Measurements from ENCODE around the gene CCM2.

Gene CCM2

DNA sequence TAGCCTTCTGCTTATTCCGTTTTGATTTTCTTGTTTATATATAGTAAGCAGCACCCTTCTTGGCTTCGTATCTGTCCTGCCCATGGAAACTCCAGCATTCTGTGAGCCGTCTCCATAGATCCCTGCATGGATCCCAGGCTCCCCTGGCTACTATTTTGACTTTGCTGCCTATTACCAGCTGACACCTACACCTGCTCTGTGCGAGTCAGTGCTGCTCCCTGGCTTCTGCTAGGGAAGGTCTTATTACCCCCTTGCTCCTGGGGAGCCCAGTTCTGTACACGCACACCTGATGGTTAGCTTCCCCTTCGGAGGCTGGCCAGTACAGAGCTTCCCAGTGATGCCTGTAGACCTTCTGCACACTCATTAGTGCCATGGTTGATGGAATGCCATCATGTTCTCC, 53.4 kb downstream of the CCM2 start:
- Histone ChIP-seq H3K4me1 (ENCODE audit: control insufficient read depth, insufficient read depth, low read length) (peaks cover 12% of the 10 kb centered on the region), H3K36me3 (ENCODE audit: insufficient read depth, low read length) (peaks cover 22% of the 10 kb centered on the region), H3K9me3 (replicated peaks; ENCODE audit: low read length) (no peaks in the 10 kb centered on the region), H3K9ac (ENCODE audit: low read depth, low read length) (no peak overlapping the region), H3K4me3 (ENCODE audit: low read length) (no peak overlapping the region), H3K4me2 (ENCODE audit: low read length) (no peak overlapping the region), H3K27me3 (ENCODE audit: control insufficient read depth, insufficient read depth, low read length) (no peaks in the 10 kb centered on the region)

DNA sequence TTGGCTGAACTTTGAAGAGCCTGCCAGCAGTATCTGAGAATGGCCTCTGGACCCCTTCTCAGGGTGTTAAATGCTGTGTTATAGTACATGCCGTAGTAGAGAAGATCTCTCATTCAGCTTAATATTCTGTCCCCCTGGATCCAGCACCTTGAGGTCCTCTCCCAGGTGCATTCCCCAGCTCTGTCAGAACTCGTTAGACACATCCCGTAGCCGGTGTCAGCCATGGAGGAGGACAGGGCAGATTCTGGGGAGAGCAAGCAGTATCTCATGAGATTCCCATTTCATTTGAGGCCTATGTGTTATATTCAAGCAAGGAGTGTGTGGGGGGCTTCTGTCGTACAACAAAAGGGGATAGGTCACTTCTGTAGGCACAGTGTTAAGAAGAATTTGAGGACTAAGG, 53.9 kb downstream of the CCM2 start:
- no peaks in the 10 kb centered on the region for H3K27me3 ChIP-seq (ENCODE audit: control insufficient read depth, insufficient read depth, low read length)
- H3K4me1 ChIP-seq (ENCODE audit: control insufficient read depth, insufficient read depth, low read length): peaks cover 12% of the 10 kb centered on the region
- peaks cover 22% of the 10 kb centered on the region for H3K36me3 ChIP-seq (ENCODE audit: insufficient read depth, low read length)

GRCh38 chr7:45054442-45054841, 54.4 kb downstream of the CCM2 start:
- peaks cover 12% of the 10 kb centered on the region for H3K4me1 ChIP-seq (ENCODE audit: control insufficient read depth, insufficient read depth, low read length)
- no peaks in the 10 kb centered on the region for H3K27me3 ChIP-seq (ENCODE audit: control insufficient read depth, insufficient read depth, low read length)
- H3K4me3 ChIP-seq (ENCODE audit: low read length): no peak overlapping the region
- H3K9me3 ChIP-seq (replicated peaks; ENCODE audit: low read length): no peaks in the 10 kb centered on the region
- H3K4me2 ChIP-seq (ENCODE audit: low read length): no peak overlapping the region
- peaks cover 18% of the 10 kb centered on the region for H3K36me3 ChIP-seq (ENCODE audit: insufficient read depth, low read length)
- no peak overlapping the region for H3K9ac ChIP-seq (ENCODE audit: low read depth, low read length)

More for the DNA sequence above, 53.9 kb downstream of the CCM2 start:
- Histone ChIP-seq H3K4me3 (ENCODE audit: low read length) (no peak overlapping the region), H3K9ac (ENCODE audit: low read depth, low read length) (no peak overlapping the region), H3K4me2 (ENCODE audit: low read length) (no peak overlapping the region), H3K9me3 (replicated peaks; ENCODE audit: low read length) (no peaks in the 10 kb centered on the region)

DNA sequence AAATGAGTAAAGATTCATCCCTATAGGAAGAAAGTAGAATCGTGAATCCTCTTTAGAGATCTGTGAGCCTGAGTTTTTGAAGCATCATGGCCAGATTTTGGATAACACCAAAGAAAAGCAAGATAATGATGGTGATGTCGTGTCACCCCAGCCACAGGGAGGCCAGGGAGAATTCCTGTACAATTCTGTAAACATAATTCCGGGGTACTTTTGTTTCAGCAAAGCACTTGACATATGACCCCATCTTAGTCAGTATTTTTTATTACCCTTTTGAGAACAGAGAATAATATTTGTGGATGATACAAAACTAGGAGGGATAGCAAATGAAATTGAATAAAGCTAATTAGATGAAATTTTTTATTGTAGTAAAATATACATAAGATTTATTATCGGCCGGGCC, 55.0 kb downstream of the CCM2 start:
- Histone ChIP-seq H3K27me3 (ENCODE audit: control insufficient read depth, insufficient read depth, low read length) (no peaks in the 10 kb centered on the region), H3K4me1 (ENCODE audit: control insufficient read depth, insufficient read depth, low read length) (peaks cover 12% of the 10 kb centered on the region), H3K36me3 (ENCODE audit: insufficient read depth, low read length) (peaks cover 18% of the 10 kb centered on the region), H3K4me3 (ENCODE audit: low read length) (no peak overlapping the region), H3K4me2 (ENCODE audit: low read length) (no peak overlapping the region), H3K9ac (ENCODE audit: low read depth, low read length) (no peak overlapping the region), H3K9me3 (replicated peaks; ENCODE audit: low read length) (no peaks in the 10 kb centered on the region)

- no peaks in the 10 kb centered on the region for H3K9me3 ChIP-seq (replicated peaks; ENCODE audit: low read length)
- H3K36me3 ChIP-seq (ENCODE audit: insufficient read depth, low read length): peaks cover 18% of the 10 kb centered on the region
- H3K4me3 ChIP-seq (ENCODE audit: low read length): no peak overlapping the region
- H3K4me2 ChIP-seq (ENCODE audit: low read length): no peak overlapping the region
- peaks cover 12% of the 10 kb centered on the region for H3K4me1 ChIP-seq (ENCODE audit: control insufficient read depth, insufficient read depth, low read length)
- no peaks in the 10 kb centered on the region for H3K27me3 ChIP-seq (ENCODE audit: control insufficient read depth, insufficient read depth, low read length)
- H3K9ac ChIP-seq (ENCODE audit: low read depth, low read length): no peak overlapping the region
Observed at GRCh38 chr7:45055594-45056219, 55.7 kb downstream of the CCM2 start.

DNA sequence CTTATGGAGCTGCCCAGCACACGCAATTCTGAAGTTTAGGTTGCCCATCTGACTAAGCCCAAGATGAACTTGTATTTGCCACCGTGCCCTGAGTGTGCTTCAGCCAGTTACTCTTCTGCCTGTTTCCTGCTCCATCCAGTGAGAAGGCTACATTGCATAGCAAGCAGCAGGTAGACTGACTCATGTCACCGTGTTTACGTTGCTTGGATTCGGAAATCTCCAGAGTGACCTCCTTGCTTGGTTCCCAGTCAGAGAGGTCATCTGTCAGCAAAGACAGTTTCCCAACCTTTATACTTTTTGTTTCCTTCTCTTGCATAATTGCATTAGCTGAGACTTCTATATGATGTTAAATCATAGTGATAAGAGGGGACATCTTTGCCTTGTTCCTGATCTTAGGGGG, 57.9 kb downstream of the CCM2 start:
- Histone ChIP-seq H3K27me3 (ENCODE audit: control insufficient read depth, insufficient read depth, low read length) (no peaks in the 10 kb centered on the region), H3K4me3 (ENCODE audit: low read length) (no peak overlapping the region), H3K9me3 (replicated peaks; ENCODE audit: low read length) (no peaks in the 10 kb centered on the region), H3K4me1 (ENCODE audit: control insufficient read depth, insufficient read depth, low read length) (peaks cover 12% of the 10 kb centered on the region), H3K9ac (ENCODE audit: low read depth, low read length) (no peak overlapping the region), H3K36me3 (ENCODE audit: insufficient read depth, low read length) (peaks cover 9% of the 10 kb centered on the region), H3K4me2 (ENCODE audit: low read length) (no peak overlapping the region)

GRCh38 chr7:45060295-45060694, 60.3 kb downstream of the CCM2 start:
- H3K9me3 ChIP-seq (replicated peaks; ENCODE audit: low read length): no peaks in the 10 kb centered on the region
- no peak overlapping the region for H3K9ac ChIP-seq (ENCODE audit: low read depth, low read length)
- peaks cover 4% of the 10 kb centered on the region for H3K4me1 ChIP-seq (ENCODE audit: control insufficient read depth, insufficient read depth, low read length)
- H3K27me3 ChIP-seq (ENCODE audit: control insufficient read depth, insufficient read depth, low read length): no peaks in the 10 kb centered on the region
- H3K4me3 ChIP-seq (ENCODE audit: low read length): no peak overlapping the region
- H3K36me3 ChIP-seq (ENCODE audit: insufficient read depth, low read length): peaks cover 18% of the 10 kb centered on the region
- H3K4me2 ChIP-seq (ENCODE audit: low read length): no peak overlapping the region

GRCh38 chr7:45061352-45061751, 61.4 kb downstream of the CCM2 start:
- no peaks in the 10 kb centered on the region for H3K4me1 ChIP-seq (ENCODE audit: control insufficient read depth, insufficient read depth, low read length)

DNA sequence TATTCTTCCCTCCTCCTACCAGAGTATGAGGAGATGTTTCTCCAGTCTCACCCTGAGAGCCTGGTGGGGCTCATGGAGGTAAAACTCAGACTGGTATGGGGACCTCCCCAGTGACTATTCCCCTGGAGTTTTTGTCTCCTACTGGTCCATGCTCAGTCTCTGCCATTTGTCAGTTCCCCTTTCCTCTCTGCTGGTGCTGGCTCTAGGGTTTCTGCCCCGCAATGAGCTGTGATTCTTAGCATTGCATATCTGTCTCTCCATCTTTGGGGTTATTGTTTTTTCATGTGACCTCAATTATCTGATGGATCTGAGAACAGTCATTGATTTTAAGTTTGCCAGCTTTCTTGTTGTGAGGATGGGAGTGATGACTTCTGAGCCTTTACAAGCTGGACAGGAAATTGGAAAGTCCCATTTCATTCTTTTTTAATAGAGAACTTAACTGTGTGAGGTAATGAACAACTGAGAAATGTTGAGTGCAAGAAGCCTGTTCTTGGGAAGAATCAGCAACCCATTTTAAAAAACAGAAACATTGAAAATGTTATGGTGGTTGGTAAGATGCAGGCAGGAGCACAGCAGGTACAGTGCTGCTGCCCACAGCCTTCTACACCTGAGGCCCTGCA, 61.9 kb downstream of the CCM2 start:
- no peaks in the 10 kb centered on the region for H3K9me3 ChIP-seq (replicated peaks; ENCODE audit: low read length)
- H3K4me1 ChIP-seq (ENCODE audit: control insufficient read depth, insufficient read depth, low read length): no peaks in the 10 kb centered on the region
- no peaks in the 10 kb centered on the region for H3K27me3 ChIP-seq (ENCODE audit: control insufficient read depth, insufficient read depth, low read length)
- H3K9ac ChIP-seq (ENCODE audit: low read depth, low read length): no peak overlapping the region
- peaks cover 24% of the 10 kb centered on the region for H3K36me3 ChIP-seq (ENCODE audit: insufficient read depth, low read length)
- H3K4me2 ChIP-seq (ENCODE audit: low read length): no peak overlapping the region
- H3K4me3 ChIP-seq (ENCODE audit: low read length): no peak overlapping the region

More at GRCh38 chr7:45061352-45061751, 61.4 kb downstream of the CCM2 start:
- no peak overlapping the region for H3K4me3 ChIP-seq (ENCODE audit: low read length)
- no peak overlapping the region for H3K9ac ChIP-seq (ENCODE audit: low read depth, low read length)
- no peaks in the 10 kb centered on the region for H3K9me3 ChIP-seq (replicated peaks; ENCODE audit: low read length)
- H3K4me2 ChIP-seq (ENCODE audit: low read length): no peak overlapping the region
- H3K27me3 ChIP-seq (ENCODE audit: control insufficient read depth, insufficient read depth, low read length): no peaks in the 10 kb centered on the region
- H3K36me3 ChIP-seq (ENCODE audit: insufficient read depth, low read length): peaks cover 24% of the 10 kb centered on the region

- H3K27me3 ChIP-seq (ENCODE audit: control insufficient read depth, insufficient read depth, low read length): no peaks in the 10 kb centered on the region
- no peak overlapping the region for H3K9ac ChIP-seq (ENCODE audit: low read depth, low read length)
- H3K9me3 ChIP-seq (replicated peaks; ENCODE audit: low read length): no peaks in the 10 kb centered on the region
- no peaks in the 10 kb centered on the region for H3K4me1 ChIP-seq (ENCODE audit: control insufficient read depth, insufficient read depth, low read length)
- H3K4me3 ChIP-seq (ENCODE audit: low read length): no peak overlapping the region
- H3K4me2 ChIP-seq (ENCODE audit: low read length): no peak overlapping the region
- H3K36me3 ChIP-seq (ENCODE audit: insufficient read depth, low read length): peaks cover 38% of the 10 kb centered on the region
Observed at GRCh38 chr7:45064047-45064725, 64.2 kb downstream of the CCM2 start.

DNA sequence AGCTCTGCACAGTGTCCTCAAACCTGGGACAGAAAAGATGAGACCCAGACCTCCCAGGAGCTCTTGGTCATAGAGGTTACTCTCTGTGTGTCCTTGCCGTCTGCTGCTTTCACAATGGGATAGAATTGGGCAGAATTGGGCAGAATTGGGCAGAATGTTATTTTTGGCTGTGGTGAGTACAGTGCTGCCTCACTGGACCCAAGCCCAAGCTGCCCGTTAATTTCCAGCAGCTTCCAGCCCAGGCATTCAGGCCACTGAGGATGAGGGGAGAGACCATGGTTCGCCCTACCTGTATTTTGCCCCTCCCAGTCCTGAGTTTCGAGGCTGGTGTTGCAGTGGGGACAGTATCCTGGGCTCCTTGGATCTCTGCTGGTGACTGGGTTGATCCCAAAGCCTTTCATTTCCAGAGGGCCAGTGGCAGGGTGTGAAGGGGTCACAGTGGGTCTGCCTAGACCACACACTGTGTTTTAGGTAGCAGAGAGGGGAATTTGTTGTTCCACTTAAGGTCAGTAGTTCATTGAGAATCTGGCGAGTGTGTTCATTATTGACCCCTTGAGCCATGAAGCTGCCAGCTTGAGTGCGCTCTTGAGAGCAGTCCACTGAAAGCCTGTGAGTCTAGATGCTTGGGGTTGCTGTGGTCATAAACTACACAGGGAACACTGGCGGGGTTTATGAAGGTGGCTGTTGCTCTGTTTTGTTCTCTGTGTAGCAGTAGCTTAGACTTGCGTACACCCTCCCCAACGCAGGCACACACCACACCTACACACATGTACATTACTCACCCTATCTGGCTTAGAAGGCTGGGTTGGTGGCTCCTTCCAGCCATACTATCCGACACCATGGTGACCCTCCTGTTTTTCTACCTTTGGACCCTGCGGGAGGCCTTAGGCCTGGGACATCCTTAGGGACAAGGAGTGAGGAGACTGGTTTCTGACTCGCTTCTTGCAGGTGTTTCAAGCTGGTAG, 65.3 kb downstream of the CCM2 start:
- Histone ChIP-seq H3K4me3 (ENCODE audit: low read length) (no peak overlapping the region), H3K27me3 (ENCODE audit: control insufficient read depth, insufficient read depth, low read length) (no peaks in the 10 kb centered on the region), H3K9ac (ENCODE audit: low read depth, low read length) (no peak overlapping the region), H3K36me3 (ENCODE audit: insufficient read depth, low read length) (peaks cover 48% of the 10 kb centered on the region), H3K4me1 (ENCODE audit: control insufficient read depth, insufficient read depth, low read length) (no peaks in the 10 kb centered on the region), H3K4me2 (ENCODE audit: low read length) (no peak overlapping the region), H3K9me3 (replicated peaks; ENCODE audit: low read length) (no peaks in the 10 kb centered on the region)

All from skeletal muscle satellite cell (primary cell).